ENCODE results near the gene SREK1IP1. TPM values are rescaled to one million over a fixed set of nuclear protein-coding genes. Genes with fewer than 3 reads are reported as not detected.

The SREK1IP1 gene
- total and polyA plus RNA-seq, 7 donors = 4.6 to 11.1 (median 6.9) TPM

DNA sequence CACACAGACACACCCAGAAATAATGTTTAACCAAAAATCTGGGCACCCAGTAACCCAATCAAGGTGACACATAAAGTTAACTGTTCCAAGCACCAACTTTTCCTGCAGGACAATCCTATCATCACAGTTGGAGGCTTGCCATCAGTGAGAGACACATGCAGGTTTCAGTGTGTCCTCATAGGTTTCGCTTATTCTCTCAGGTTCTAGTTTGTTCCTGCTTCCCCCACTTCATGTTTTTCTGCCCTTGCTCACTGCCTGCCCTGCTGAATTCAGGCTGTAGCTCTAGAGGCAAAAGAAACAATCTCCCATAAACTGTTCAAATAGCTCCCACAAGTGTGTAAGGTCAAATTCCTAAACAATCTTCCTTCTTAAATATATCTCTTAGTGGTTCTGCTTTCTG is 98.2 kb downstream of the SREK1IP1 start:
- H3K9me3 ChIP-seq = no peaks in the 10 kb centered on the region
- no peaks in the 10 kb centered on the region for H3K4me1 ChIP-seq
- H3K27ac ChIP-seq = no peak overlapping the region
- no peak overlapping the region for H3K4me3 ChIP-seq
- no peak for DNase-seq
- WGBS, 3 donors = 93 to 100% (median 95%) methylated on average over 1 of the region's 1 CpG
- intact Hi-C loops (cut with DNase I) = no loop called here
- peaks cover 0 to 8% (median 0%) of the 10 kb centered on the region in 3 donors for H3K27me3 ChIP-seq (ENCODE audit: insufficient read depth in 3 of 3, low read length in 2 of 3)
- ATAC-seq = no peak
- no peaks in the 10 kb centered on the region for H3K36me3 ChIP-seq (ENCODE audit: insufficient read depth in 1 of 2, low read depth in 1 of 2)
- TF ChIP-seq, protein P1, sequence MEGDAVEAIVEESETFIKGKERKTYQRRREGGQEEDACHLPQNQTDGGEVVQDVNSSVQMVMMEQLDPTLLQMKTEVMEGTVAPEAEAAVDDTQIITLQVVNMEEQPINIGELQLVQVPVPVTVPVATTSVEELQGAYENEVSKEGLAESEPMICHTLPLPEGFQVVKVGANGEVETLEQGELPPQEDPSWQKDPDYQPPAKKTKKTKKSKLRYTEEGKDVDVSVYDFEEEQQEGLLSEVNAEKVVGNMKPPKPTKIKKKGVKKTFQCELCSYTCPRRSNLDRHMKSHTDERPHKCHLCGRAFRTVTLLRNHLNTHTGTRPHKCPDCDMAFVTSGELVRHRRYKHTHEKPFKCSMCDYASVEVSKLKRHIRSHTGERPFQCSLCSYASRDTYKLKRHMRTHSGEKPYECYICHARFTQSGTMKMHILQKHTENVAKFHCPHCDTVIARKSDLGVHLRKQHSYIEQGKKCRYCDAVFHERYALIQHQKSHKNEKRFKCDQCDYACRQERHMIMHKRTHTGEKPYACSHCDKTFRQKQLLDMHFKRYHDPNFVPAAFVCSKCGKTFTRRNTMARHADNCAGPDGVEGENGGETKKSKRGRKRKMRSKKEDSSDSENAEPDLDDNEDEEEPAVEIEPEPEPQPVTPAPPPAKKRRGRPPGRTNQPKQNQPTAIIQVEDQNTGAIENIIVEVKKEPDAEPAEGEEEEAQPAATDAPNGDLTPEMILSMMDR (IDR thresholded peaks at IDR 0.05) = no peak

Other genes with a start within 250 kb of the SREK1IP1 start
- gene SHISAL2B, start 78.2 kb downstream of the SREK1IP1 start, total RNA-seq = not detected
- under 1 TPM in 1 of 3 donors, not detected in 2; 0.06 TPM for gene SHISAL2B, start 78.2 kb downstream of the SREK1IP1 start, polyA plus RNA-seq
- gene CWC27, start 239 bp upstream of the SREK1IP1 start, total RNA-seq = 10 to 100 TPM; 16.0 to 26.8 (median 18.6) TPM
- 10 to 100 TPM; 17.5 to 31.2 (median 26.3) TPM for gene CWC27, start 239 bp upstream of the SREK1IP1 start, polyA plus RNA-seq